ENCODE data around the gene ODF4. TPM values are rescaled to one million over a fixed set of nuclear protein-coding genes. Genes with fewer than 3 reads are reported as not detected.

ODF4 gene
- total and polyA plus RNA-seq, 2 donors from 2014 or later = not detected

DNA sequence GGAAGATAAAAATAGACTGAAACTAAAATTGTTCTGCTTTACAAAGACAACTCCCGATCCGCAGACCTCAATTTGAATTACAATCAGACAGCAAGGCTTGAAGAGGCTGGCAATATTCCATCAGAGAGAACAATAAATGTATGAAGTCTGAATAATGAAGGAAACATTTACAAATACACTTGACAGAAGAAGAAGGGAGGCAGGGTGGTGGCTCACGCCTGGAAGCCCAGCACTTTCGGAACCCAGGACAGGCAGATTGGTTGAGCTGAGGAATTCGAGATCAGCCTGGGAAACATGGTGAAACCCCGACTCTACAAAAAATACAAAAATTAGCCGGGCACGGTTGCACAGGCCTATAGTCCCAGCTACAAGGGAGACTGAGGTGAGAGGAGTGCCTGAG lies 14.6 kb downstream of the ODF4 start:
- Histone ChIP-seq H3K36me3 (ENCODE audit: control insufficient read depth in 2 of 3, insufficient read depth in 3 of 3, low read length in 3 of 3) (no peaks in the 10 kb centered on the region), H3K4me1 (ENCODE audit: control insufficient read depth in 2 of 3, insufficient read depth in 2 of 3, low read depth in 1 of 3, low read length in 3 of 3) (no peaks in the 10 kb centered on the region), H3K27me3 (ENCODE audit: control insufficient read depth, insufficient read depth, low read length) (no peaks in the 10 kb centered on the region), H3K4me3 (ENCODE audit: low read length in 3 of 3) (no peak overlapping the region), H3K27ac (ENCODE audit: low read depth in 2 of 2, low read length in 2 of 2) (no peak overlapping the region), H3K9me3 (ENCODE audit: control insufficient read depth in 2 of 3, insufficient read depth in 1 of 3, low read length in 3 of 3) (no peaks in the 10 kb centered on the region), H3K9ac (ENCODE audit: low read length in 3 of 3) (no peak overlapping the region)
- DNase-seq = no peak
- intact Hi-C loops (cut with DNase I) = no loop called here
- FAIRE-seq = no peak
- TF ChIP-seq, protein P1, sequence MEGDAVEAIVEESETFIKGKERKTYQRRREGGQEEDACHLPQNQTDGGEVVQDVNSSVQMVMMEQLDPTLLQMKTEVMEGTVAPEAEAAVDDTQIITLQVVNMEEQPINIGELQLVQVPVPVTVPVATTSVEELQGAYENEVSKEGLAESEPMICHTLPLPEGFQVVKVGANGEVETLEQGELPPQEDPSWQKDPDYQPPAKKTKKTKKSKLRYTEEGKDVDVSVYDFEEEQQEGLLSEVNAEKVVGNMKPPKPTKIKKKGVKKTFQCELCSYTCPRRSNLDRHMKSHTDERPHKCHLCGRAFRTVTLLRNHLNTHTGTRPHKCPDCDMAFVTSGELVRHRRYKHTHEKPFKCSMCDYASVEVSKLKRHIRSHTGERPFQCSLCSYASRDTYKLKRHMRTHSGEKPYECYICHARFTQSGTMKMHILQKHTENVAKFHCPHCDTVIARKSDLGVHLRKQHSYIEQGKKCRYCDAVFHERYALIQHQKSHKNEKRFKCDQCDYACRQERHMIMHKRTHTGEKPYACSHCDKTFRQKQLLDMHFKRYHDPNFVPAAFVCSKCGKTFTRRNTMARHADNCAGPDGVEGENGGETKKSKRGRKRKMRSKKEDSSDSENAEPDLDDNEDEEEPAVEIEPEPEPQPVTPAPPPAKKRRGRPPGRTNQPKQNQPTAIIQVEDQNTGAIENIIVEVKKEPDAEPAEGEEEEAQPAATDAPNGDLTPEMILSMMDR (IDR thresholded peaks at IDR 0.05; ENCODE audit: borderline replicate concordance, extremely low read depth, insufficient read depth) = no peak

DNA sequence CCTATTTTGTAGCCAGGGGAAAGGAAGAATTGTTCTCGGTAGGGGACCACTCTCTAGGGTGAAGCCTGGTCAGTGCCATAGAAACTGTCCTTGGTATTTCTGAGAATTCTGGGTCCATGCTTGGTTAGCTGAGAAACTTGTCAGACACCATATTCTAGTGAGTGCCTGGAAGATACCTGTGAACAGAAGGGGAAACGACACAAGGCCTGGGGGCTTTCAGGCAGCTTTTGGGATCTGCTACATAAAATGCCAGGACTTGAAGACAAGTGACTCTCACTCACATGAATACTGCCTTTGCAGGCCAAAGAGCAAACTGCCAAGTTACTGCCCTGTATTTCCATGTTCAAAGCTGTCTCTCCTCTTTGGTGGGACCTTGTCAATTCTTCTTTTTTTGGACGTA lies 18.3 kb downstream of the ODF4 start:
- no peaks in the 10 kb centered on the region for H3K36me3 ChIP-seq (ENCODE audit: control insufficient read depth in 2 of 3, insufficient read depth in 3 of 3, low read length in 3 of 3)
- no peaks in the 10 kb centered on the region for H3K9me3 ChIP-seq (ENCODE audit: control insufficient read depth in 2 of 3, insufficient read depth in 1 of 3, low read length in 3 of 3)
- H3K27ac ChIP-seq (ENCODE audit: low read depth in 2 of 2, low read length in 2 of 2) = no peak overlapping the region
- peaks cover 5 to 8% (median 7%) of the 10 kb centered on the region in 3 donors for H3K4me1 ChIP-seq (ENCODE audit: control insufficient read depth in 2 of 3, insufficient read depth in 2 of 3, low read depth in 1 of 3, low read length in 3 of 3)
- no peak overlapping the region for H3K9ac ChIP-seq (ENCODE audit: low read length in 3 of 3)
- TF ChIP-seq, protein P1 (IDR thresholded peaks at IDR 0.05; ENCODE audit: borderline replicate concordance, extremely low read depth, insufficient read depth) = no peak
- FAIRE-seq = no peak
- intact Hi-C loops (cut with DNase I) = no loop called here
- no peaks in the 10 kb centered on the region for H3K27me3 ChIP-seq (ENCODE audit: control insufficient read depth, insufficient read depth, low read length)
- no peak overlapping the region for H3K4me3 ChIP-seq (ENCODE audit: low read length in 3 of 3)
- no peak for DNase-seq

DNA sequence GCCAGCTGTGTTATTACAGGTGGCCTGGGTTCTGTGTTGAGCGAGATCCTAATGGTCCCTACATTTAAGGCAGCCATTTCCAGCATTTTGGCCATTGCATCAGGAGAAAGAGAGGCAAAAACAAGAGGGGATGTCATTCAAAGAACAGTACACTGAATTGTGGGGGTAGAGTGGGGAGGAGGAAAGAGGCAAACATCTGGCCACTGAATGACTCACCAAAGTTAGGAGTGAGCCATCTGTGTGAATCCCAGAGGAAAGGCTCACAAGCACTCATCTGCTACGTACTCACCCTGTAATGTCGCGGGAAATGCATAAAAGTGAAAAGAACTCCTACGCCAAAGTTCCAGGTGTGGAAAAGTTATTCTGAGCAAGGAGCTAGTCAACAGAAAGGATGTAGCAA lies 20.1 kb downstream of the ODF4 start:
- intact Hi-C loops (cut with DNase I) = no loop called here
- H3K4me3 ChIP-seq (ENCODE audit: low read length in 3 of 3) = no peak overlapping the region
- no peak overlapping the region for H3K9ac ChIP-seq (ENCODE audit: low read length in 3 of 3)
- H3K9me3 ChIP-seq (ENCODE audit: control insufficient read depth in 2 of 3, insufficient read depth in 1 of 3, low read length in 3 of 3) = no peaks in the 10 kb centered on the region
- FAIRE-seq = no peak
- H3K4me1 ChIP-seq (ENCODE audit: control insufficient read depth in 2 of 3, insufficient read depth in 2 of 3, low read depth in 1 of 3, low read length in 3 of 3) = peaks cover 5 to 8% (median 7%) of the 10 kb centered on the region in 3 donors
- H3K36me3 ChIP-seq (ENCODE audit: control insufficient read depth in 2 of 3, insufficient read depth in 3 of 3, low read length in 3 of 3) = no peaks in the 10 kb centered on the region
- DNase-seq = peak in 2 of 5 donors; percentile 40 to 74
- H3K27ac ChIP-seq (ENCODE audit: low read depth in 2 of 2, low read length in 2 of 2) = no peak overlapping the region
- TF ChIP-seq, protein P1 (IDR thresholded peaks at IDR 0.05; ENCODE audit: borderline replicate concordance, extremely low read depth, insufficient read depth) = no peak
- H3K27me3 ChIP-seq (ENCODE audit: control insufficient read depth, insufficient read depth, low read length) = no peaks in the 10 kb centered on the region

DNA sequence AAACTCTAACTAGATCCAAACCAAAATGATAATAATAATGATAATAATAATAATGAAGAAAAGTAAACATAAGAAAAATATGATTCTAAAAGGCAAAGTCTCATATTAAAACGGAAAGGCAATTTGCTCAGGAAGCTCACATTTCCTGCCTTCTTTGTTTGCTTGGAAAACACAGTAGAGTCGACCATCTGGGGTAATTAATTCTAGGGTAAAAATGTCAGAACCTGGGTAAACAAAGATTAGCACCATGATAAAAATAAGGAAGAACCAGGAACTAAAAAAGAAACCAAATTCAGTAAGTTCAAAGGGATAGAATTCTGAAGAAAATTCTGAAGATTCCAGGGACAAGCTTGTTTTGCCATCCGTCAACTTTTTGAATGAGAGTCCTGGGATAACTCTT lies 20.6 kb downstream of the ODF4 start:
- Histone ChIP-seq H3K9me3 (ENCODE audit: control insufficient read depth in 2 of 3, insufficient read depth in 1 of 3, low read length in 3 of 3) (no peaks in the 10 kb centered on the region), H3K4me1 (ENCODE audit: control insufficient read depth in 2 of 3, insufficient read depth in 2 of 3, low read depth in 1 of 3, low read length in 3 of 3) (peaks cover 5 to 8% (median 7%) of the 10 kb centered on the region in 3 donors), H3K4me3 (ENCODE audit: low read length in 3 of 3) (no peak overlapping the region), H3K27me3 (ENCODE audit: control insufficient read depth, insufficient read depth, low read length) (no peaks in the 10 kb centered on the region), H3K36me3 (ENCODE audit: control insufficient read depth in 2 of 3, insufficient read depth in 3 of 3, low read length in 3 of 3) (no peaks in the 10 kb centered on the region), H3K9ac (ENCODE audit: low read length in 3 of 3) (no peak overlapping the region), H3K27ac (ENCODE audit: low read depth in 2 of 2, low read length in 2 of 2) (no peak overlapping the region)
- intact Hi-C loops (cut with DNase I) = no loop called here
- DNase-seq (peak in 2 of 5 donors; percentile 27 to 54), FAIRE-seq (peak; percentile 21)
- TF ChIP-seq, protein P1 (IDR thresholded peaks at IDR 0.05; ENCODE audit: borderline replicate concordance, extremely low read depth, insufficient read depth) = no peak
